ENCODE results near the gene RAB5B. TPM values are rescaled to one million over a fixed set of nuclear protein-coding genes. Genes with fewer than 3 reads are reported as not detected.
A peak's percentile ranks its signal among the peaks of the same experiment; 100 is the strongest.

The RAB5B gene, protein sequence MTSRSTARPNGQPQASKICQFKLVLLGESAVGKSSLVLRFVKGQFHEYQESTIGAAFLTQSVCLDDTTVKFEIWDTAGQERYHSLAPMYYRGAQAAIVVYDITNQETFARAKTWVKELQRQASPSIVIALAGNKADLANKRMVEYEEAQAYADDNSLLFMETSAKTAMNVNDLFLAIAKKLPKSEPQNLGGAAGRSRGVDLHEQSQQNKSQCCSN
- 47.0 and 58.6 TPM in 2 replicates for total RNA-seq (2014; rRNA removed; shearing (Covaris generic))
- 65.8 and 66.6 TPM in 2 replicates for polyA plus RNA-seq (2016; fragmentation: Nextera tagmentation; extraction: Ambion mirVana)

DNA sequence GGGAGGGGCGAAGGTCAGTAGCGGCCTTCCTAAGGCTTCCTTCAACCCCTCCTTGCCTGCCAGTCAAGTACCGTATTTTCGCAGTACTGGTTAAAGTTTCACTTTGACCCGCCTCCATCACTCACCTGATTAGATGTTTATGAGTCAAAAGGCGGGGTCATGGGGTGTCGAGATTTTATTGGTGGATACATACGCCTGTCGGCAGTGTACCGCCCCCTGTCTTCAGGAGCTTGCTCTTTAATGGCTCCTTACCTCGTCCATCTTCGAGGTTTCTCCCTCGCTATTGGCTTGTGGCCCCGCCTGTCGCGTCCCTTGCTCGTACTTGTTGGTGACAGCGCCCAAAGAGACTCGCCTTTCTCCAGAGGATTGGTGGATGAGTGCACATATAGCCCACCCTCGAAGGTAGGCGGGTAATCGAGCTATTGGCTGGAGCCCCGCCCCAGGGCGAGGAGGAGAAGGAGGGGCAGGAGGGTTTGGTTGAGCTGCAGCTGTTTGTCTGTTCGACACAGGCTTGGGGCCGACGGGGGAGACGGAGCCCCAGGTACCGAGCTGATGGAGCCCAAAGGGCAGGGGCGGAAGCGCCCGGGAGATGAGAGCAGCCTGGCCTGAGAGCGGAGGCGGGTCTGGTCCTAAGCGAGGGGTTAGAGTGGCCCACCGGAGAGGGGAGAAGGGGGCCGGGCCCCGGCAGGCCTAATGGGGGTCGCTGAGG is at the start of gene RAB5B:
Gene RAB5B, plus strand, starts transcription at position 480 of the 709 bp plus-strand sequence. CDS start 12,883 bp downstream, outside the sequence.
- H3K9me2 ChIP-seq (ENCODE audit: insufficient read depth) = no peaks in the 10 kb centered on the region
- H3F3A ChIP-seq (ENCODE audit: insufficient read depth) = peaks cover 27% of the 10 kb centered on the region
- no peaks in the 10 kb centered on the region for H3K27me3 ChIP-seq (replicated peaks; ENCODE audit: insufficient read depth)
- WGBS, 2 experiments (ENCODE audit: low coverage in 1 of 2, low lambda C conversion rate in 2 of 2, missing lambda C conversion rate in 2 of 2) = 0 to 2% methylated on average over 39 of the region's 39 CpGs
- TF ChIP-seq EZH2 (IDR thresholded peaks at IDR 0.05; ENCODE audit: insufficient read depth, poor library complexity, severe bottlenecking) = no peak
- no peak for TF ChIP-seq EZH2phosphoT487 (IDR thresholded peaks at IDR 0.05; ENCODE audit: insufficient read depth, low read depth)
- no peaks in the 10 kb centered on the region for H4K20me1 ChIP-seq (ENCODE audit: insufficient read depth)
- peak within 1 kb of the TSS; percentile 99 for H3K9ac ChIP-seq
- in situ Hi-C loops (cut with MboI) = no loop called here
- 0 out of 2 replicates have a peak, but pooled peaks cover 3% of the 10 kb centered on the region for H3K36me3 ChIP-seq (ENCODE audit: low read depth)
- DNase-seq = peak; percentile 100
- H3K4me2 ChIP-seq (ENCODE audit: unreplicated experiment) = peak within 1 kb of the TSS; percentile 99
- peaks cover 17% of the 10 kb centered on the region for H3K4me1 ChIP-seq (ENCODE audit: insufficient read depth)
- H3K27ac ChIP-seq = peak within 1 kb of the TSS; percentile 96
- H3K79me2 ChIP-seq (ENCODE audit: insufficient read depth) = peaks cover 53% of the 10 kb centered on the region
- H2AFZ ChIP-seq = peak within 1 kb of the TSS; percentile 89
- H3K4me3 ChIP-seq = peak within 1 kb of the TSS; percentile 97
- no peaks in the 10 kb centered on the region for H3K9me3 ChIP-seq (ENCODE audit: low read depth)

GRCh38 chr12:55925371-55925770 is 48.5 kb upstream of the RAB5B start:
- H3K27me3 ChIP-seq (replicated peaks; ENCODE audit: insufficient read depth) = no peaks in the 10 kb centered on the region
- H4K20me1 ChIP-seq (ENCODE audit: insufficient read depth) = no peaks in the 10 kb centered on the region
- peak overlapping the region; percentile 96 for H3K9ac ChIP-seq
- H3K4me3 ChIP-seq = peak overlapping the region; percentile 98
- peaks cover 17% of the 10 kb centered on the region for H3K4me1 ChIP-seq (ENCODE audit: insufficient read depth)
- H3K27ac ChIP-seq = peak overlapping the region; percentile 94
- peak; percentile 18 for DNase-seq
- 44 to 49% methylated on average over 4 of the region's 4 CpGs for WGBS, 2 experiments (ENCODE audit: low coverage in 1 of 2, low lambda C conversion rate in 2 of 2, missing lambda C conversion rate in 2 of 2)
- peaks cover 86% of the 10 kb centered on the region for H3K79me2 ChIP-seq (ENCODE audit: insufficient read depth)
- in situ Hi-C loops (cut with MboI) = loop anchor here (5.0 kb wide), 1 partner anchor 83 kb away; the partner anchor contains the start of gene MMP19
- H3K9me2 ChIP-seq (ENCODE audit: insufficient read depth) = no peaks in the 10 kb centered on the region
- H3K4me2 ChIP-seq (ENCODE audit: unreplicated experiment) = peak overlapping the region; percentile 94
- peak overlapping the region; percentile 15; the same call in 1 of the 2 replicates for H2AFZ ChIP-seq
- H3K9me3 ChIP-seq (ENCODE audit: low read depth) = no peaks in the 10 kb centered on the region
- peaks cover 32% of the 10 kb centered on the region for H3F3A ChIP-seq (ENCODE audit: insufficient read depth)
- TF ChIP-seq EZH2phosphoT487 (IDR thresholded peaks at IDR 0.05; ENCODE audit: insufficient read depth, low read depth) (no peak), EZH2 (IDR thresholded peaks at IDR 0.05; ENCODE audit: insufficient read depth, poor library complexity, severe bottlenecking) (no peak)
- H3K36me3 ChIP-seq (ENCODE audit: low read depth) = no peaks in the 10 kb centered on the region

- Histone ChIP-seq H3K36me3 (ENCODE audit: low read depth) (no peaks in the 10 kb centered on the region), H3K4me1 (ENCODE audit: insufficient read depth) (peaks cover 24% of the 10 kb centered on the region), H3K9me2 (ENCODE audit: insufficient read depth) (no peaks in the 10 kb centered on the region), H4K20me1 (ENCODE audit: insufficient read depth) (no peaks in the 10 kb centered on the region), H3F3A (ENCODE audit: insufficient read depth) (peaks cover 34% of the 10 kb centered on the region), H3K79me2 (ENCODE audit: insufficient read depth) (peaks cover 79% of the 10 kb centered on the region), H3K4me2 (ENCODE audit: unreplicated experiment) (peak overlapping the region; percentile 94), H3K4me3 (peak overlapping the region; percentile 98), H3K27ac (peak overlapping the region; percentile 94), H2AFZ (peak overlapping the region; percentile 92), H3K9me3 (ENCODE audit: low read depth) (no peaks in the 10 kb centered on the region), H3K9ac (peak overlapping the region; percentile 96), H3K27me3 (replicated peaks; ENCODE audit: insufficient read depth) (no peaks in the 10 kb centered on the region)
- in situ Hi-C loops (cut with MboI) = loop anchor here (5.0 kb wide), 1 partner anchor 84 kb away; the partner anchor contains the start of gene MMP19
- WGBS, 2 experiments (ENCODE audit: low coverage in 1 of 2, low lambda C conversion rate in 2 of 2, missing lambda C conversion rate in 2 of 2) = 6 to 9% methylated on average over 10 of the region's 10 CpGs
- peak; percentile 41 for DNase-seq
- TF ChIP-seq EZH2phosphoT487 (IDR thresholded peaks at IDR 0.05; ENCODE audit: insufficient read depth, low read depth) (no peak), EZH2 (IDR thresholded peaks at IDR 0.05; ENCODE audit: insufficient read depth, poor library complexity, severe bottlenecking) (no peak)
Observed at GRCh38 chr12:55925870-55926737, 47.8 kb upstream of the RAB5B start.

All from GM23248 (cell line).